Measurements from ENCODE around the gene POLE4.

POLE4 gene

GRCh38 chr2:74985978-74986609 is 27.7 kb downstream of the POLE4 start:
- DNase-seq (ENCODE audit: low spot score) (no peak), FAIRE-seq (no peak)

GRCh38 chr2:74991977-74992376 is 33.5 kb downstream of the POLE4 start:
- no peak for DNase-seq (ENCODE audit: low spot score)
- no peak for FAIRE-seq

- FAIRE-seq (no peak), DNase-seq (ENCODE audit: low spot score) (no peak)
Measured at GRCh38 chr2:74999468-74999867, 41.0 kb downstream of the POLE4 start.

GRCh38 chr2:75002007-75002406 is 43.6 kb downstream of the POLE4 start:
- FAIRE-seq (no peak), DNase-seq (ENCODE audit: low spot score) (no peak)

GRCh38 chr2:75003276-75003675 is 44.8 kb downstream of the POLE4 start:
- DNase-seq (ENCODE audit: low spot score), result no peak
- no peak for FAIRE-seq

GRCh38 chr2:75003773-75004172 is 45.3 kb downstream of the POLE4 start:
- DNase-seq (ENCODE audit: low spot score) (no peak), FAIRE-seq (no peak)

GRCh38 chr2:75006041-75006440 is 47.6 kb downstream of the POLE4 start:
- FAIRE-seq, result no peak
- no peak for DNase-seq (ENCODE audit: low spot score)

GRCh38 chr2:75007061-75007460 is 48.6 kb downstream of the POLE4 start:
- FAIRE-seq (no peak), DNase-seq (ENCODE audit: low spot score) (no peak)

- DNase-seq (ENCODE audit: low spot score), result no peak
- no peak for FAIRE-seq
Measured at GRCh38 chr2:75007819-75008218, 49.4 kb downstream of the POLE4 start.

- FAIRE-seq, result no peak
- no peak for DNase-seq (ENCODE audit: low spot score)
Measured at GRCh38 chr2:75010571-75010970, 52.1 kb downstream of the POLE4 start.

- DNase-seq (ENCODE audit: low spot score) (no peak), FAIRE-seq (no peak)
Measured at GRCh38 chr2:75012080-75012479, 53.6 kb downstream of the POLE4 start.

- FAIRE-seq, result no peak
Measured at GRCh38 chr2:75018162-75018561, 59.7 kb downstream of the POLE4 start.

More at GRCh38 chr2:75018162-75018561, 59.7 kb downstream of the POLE4 start:
- DNase-seq (ENCODE audit: low spot score), result no peak
